Kidney epithelial cell (primary cell): Measurements from ENCODE around the gene TMEM186. TPM values are rescaled to one million over a fixed set of nuclear protein-coding genes. Genes with fewer than 3 reads are reported as not detected.

Experiments
- DNase-seq: peaks from one replicate; pipeline ENCODE4 v3.0.0-alpha.2; 2010; ENCODE audit warnings: low read depth
- H3K27me3 ChIP-seq: 2 replicates; pipeline ENCODE4 v1.6.0; 2011; ENCODE audit warnings: low read length; ENCODE audit not compliant: control insufficient read depth, insufficient read depth
- H3K36me3 ChIP-seq: 2 replicates; pipeline ENCODE4 v1.5.1; 2011; ENCODE audit warnings: low read length; ENCODE audit not compliant: control insufficient read depth, insufficient read depth
- H3K4me3 ChIP-seq: 2 replicates; pipeline ENCODE4 v1.5.1; 2011; ENCODE audit warnings: low read depth, mild to moderate bottlenecking, control low read depth, low read length
- total RNA-seq: library from RNA; depleted of rRNA; stranded (reverse); fragments of >200 nt; gene quantifications from 2 replicates; pipeline ENCODE4 v1.2.3, GENCODE V29; 2015
- TF ChIP-seq, protein P1 (sequence below): IDR thresholded peaks from 2 replicates; pipeline ENCODE4 v1.5.1; 2011; ENCODE audit warnings: mild to moderate bottlenecking, moderate library complexity, low read length, control low read depth, inconsistent platforms; ENCODE audit not compliant: insufficient read depth, poor library complexity, severe bottlenecking

The TMEM186 gene
- total RNA-seq, 1 donor from 2014 or later = 10.9 TPM

- H3K36me3 ChIP-seq = no peaks in the 10 kb centered on the region
- H3K4me3 ChIP-seq = no peak overlapping the region
- TF ChIP-seq, protein P1, sequence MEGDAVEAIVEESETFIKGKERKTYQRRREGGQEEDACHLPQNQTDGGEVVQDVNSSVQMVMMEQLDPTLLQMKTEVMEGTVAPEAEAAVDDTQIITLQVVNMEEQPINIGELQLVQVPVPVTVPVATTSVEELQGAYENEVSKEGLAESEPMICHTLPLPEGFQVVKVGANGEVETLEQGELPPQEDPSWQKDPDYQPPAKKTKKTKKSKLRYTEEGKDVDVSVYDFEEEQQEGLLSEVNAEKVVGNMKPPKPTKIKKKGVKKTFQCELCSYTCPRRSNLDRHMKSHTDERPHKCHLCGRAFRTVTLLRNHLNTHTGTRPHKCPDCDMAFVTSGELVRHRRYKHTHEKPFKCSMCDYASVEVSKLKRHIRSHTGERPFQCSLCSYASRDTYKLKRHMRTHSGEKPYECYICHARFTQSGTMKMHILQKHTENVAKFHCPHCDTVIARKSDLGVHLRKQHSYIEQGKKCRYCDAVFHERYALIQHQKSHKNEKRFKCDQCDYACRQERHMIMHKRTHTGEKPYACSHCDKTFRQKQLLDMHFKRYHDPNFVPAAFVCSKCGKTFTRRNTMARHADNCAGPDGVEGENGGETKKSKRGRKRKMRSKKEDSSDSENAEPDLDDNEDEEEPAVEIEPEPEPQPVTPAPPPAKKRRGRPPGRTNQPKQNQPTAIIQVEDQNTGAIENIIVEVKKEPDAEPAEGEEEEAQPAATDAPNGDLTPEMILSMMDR = no peak
- no peak for DNase-seq
- no peaks in the 10 kb centered on the region for H3K27me3 ChIP-seq
Observed at GRCh38 chr16:8777217-8777616, 20.2 kb downstream of the TMEM186 start.

DNA sequence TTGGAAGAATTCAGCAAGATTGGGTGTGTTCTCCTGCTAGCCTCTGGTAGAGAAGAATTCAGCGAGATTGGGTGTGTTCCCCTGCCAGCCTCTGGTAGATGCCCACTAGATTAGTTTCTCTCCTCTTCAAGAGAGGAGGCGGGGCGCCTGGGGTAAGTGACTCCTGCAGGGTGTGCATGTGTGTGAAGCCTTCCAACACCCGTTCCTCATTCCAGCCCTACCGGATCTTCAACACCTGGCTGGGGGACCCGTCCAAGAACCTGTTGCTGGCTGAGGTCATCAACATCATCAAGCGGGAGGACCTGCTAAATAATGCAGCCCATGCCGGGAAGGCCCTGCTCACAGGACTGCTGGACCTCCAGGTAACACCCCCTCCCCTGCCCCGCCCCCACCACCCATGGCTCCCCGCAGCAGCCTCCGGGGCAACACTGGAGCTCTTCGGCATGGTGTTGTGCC lies 21.3 kb downstream of the TMEM186 start:
- no peak for DNase-seq
- TF ChIP-seq, protein P1 = no peak
- Histone ChIP-seq H3K36me3 (no peaks in the 10 kb centered on the region), H3K27me3 (no peaks in the 10 kb centered on the region), H3K4me3 (no peak overlapping the region)

- no peak for DNase-seq
- TF ChIP-seq, protein P1 = no peak
- no peaks in the 10 kb centered on the region for H3K36me3 ChIP-seq
- H3K27me3 ChIP-seq = no peaks in the 10 kb centered on the region
- no peak overlapping the region for H3K4me3 ChIP-seq
Observed at GRCh38 chr16:8775359-8775758, 22.1 kb downstream of the TMEM186 start.

- Histone ChIP-seq H3K36me3 (no peaks in the 10 kb centered on the region), H3K4me3 (no peak overlapping the region), H3K27me3 (no peaks in the 10 kb centered on the region)
- TF ChIP-seq, protein P1 = no peak
- no peak for DNase-seq
Observed at GRCh38 chr16:8774208-8774607, 23.2 kb downstream of the TMEM186 start.

GRCh38 chr16:8773537-8773936 lies 23.9 kb downstream of the TMEM186 start:
- no peak for DNase-seq

GRCh38 chr16:8768692-8769091 lies 28.7 kb downstream of the TMEM186 start:
- Histone ChIP-seq H3K27me3 (no peaks in the 10 kb centered on the region), H3K4me3 (no peak overlapping the region), H3K36me3 (no peaks in the 10 kb centered on the region)
- TF ChIP-seq, protein P1 = no peak
- DNase-seq = no peak

More at GRCh38 chr16:8773537-8773936, 23.9 kb downstream of the TMEM186 start:
- no peaks in the 10 kb centered on the region for H3K27me3 ChIP-seq
- no peaks in the 10 kb centered on the region for H3K36me3 ChIP-seq
- TF ChIP-seq, protein P1 = no peak
- no peak overlapping the region for H3K4me3 ChIP-seq
